Activated T-helper 17 cell treated with anti-CD3 and anti-CD28 coated beads, Interleukin-2, amount 50 U/mL, for 72 hours (primary cell): ENCODE measurements around the gene AIPL1. TPM values are rescaled to one million over a fixed set of nuclear protein-coding genes. Genes with fewer than 3 reads are reported as not detected.
A peak's percentile ranks its signal among the peaks of the same experiment; 100 is the strongest.

Source experiments
- ATAC-seq: fragments of 150-1000 bp; cut with Tn5 transposase; replicated peaks from 2 replicates; pipeline ENCODE4 v1.10.0; 2021; ENCODE audit warnings: mild to moderate bottlenecking, moderate library complexity
- H3K27ac Mint-ChIP-seq: one replicate; pipeline ENCODE4 v1.8.0; 2022; ENCODE audit warnings: mixed read lengths
- H3K27me3 Mint-ChIP-seq: one replicate; pipeline ENCODE4 v1.8.0; 2022; ENCODE audit warnings: mixed read lengths
- H3K36me3 Mint-ChIP-seq: one replicate; pipeline ENCODE4 v1.8.0; 2022; ENCODE audit warnings: low read depth, mild to moderate bottlenecking, mixed read lengths
- H3K4me1 Mint-ChIP-seq: one replicate; pipeline ENCODE4 v1.8.0; 2022; ENCODE audit warnings: mixed read lengths
- H3K4me3 Mint-ChIP-seq: one replicate; pipeline ENCODE4 v1.8.0; 2022; ENCODE audit warnings: mild to moderate bottlenecking, mixed read lengths
- H3K9me3 Mint-ChIP-seq: one replicate; pipeline ENCODE4 v1.8.0; 2022; ENCODE audit warnings: mixed read lengths
- total RNA-seq, 2 donors: library from RNA; stranded (reverse); gene quantifications; one replicate each; pipeline ENCODE4 v1.2.3, GENCODE V29; 2022

Gene AIPL1
- total RNA-seq, 2 donors from 2014 or later = not detected

DNA sequence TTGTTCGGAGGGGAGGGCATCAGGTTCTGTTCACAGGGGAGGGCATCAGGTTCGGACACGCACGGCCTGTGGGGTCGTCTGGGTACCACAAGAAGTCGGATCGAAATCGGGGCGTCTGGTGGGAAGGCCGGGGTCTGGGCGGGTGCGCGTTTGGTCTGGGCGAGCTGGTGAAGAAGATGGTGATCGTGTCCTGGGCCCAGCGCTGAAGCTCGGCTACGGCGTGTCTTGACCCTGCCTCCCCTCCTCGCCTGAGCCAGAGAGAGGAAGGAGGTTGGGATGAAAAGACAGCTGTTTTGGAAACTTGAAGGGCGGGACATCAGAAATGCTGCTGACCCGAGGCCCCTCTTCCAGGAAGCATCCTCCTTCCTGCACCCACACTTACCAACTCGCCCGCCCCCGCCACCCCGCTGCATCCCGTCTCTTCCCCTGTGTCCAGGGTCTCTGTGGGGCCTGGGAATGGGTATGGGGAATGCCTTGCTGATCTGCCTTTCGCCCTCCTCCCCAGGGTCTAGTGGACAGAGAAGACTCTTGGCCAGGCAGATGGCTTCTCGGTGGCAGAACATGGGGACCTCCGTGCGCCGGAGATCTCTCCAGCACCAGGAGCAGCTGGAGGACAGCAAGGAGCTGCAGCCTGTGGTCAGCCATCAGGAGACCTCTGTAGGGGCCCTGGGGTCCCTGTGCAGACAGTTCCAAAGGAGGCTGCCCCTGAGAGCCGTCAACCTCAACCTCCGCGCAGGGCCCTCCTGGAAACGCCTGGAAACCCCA lies 9.8 kb upstream of the AIPL1 start:
- H3K9me3 Mint-ChIP-seq = no peaks in the 10 kb centered on the region
- peaks cover 14% of the 10 kb centered on the region for H3K4me1 Mint-ChIP-seq
- H3K27me3 Mint-ChIP-seq = peaks cover under 1% of the 10 kb centered on the region
- no peaks in the 10 kb centered on the region for H3K36me3 Mint-ChIP-seq
- ATAC-seq = no peak
- peak overlapping the region; percentile 82 for H3K27ac Mint-ChIP-seq
- peak overlapping the region; percentile 89 for H3K4me3 Mint-ChIP-seq

- Mint-ChIP-seq H3K36me3 (no peaks in the 10 kb centered on the region), H3K27me3 (peaks cover 9% of the 10 kb centered on the region), H3K4me1 (peaks cover 14% of the 10 kb centered on the region), H3K27ac (peak within 1 kb of the TSS; percentile 82), H3K9me3 (no peaks in the 10 kb centered on the region), H3K4me3 (peak within 1 kb of the TSS; percentile 89)
- ATAC-seq = peak; percentile 98
Observed at GRCh38 chr17:6443692-6444570, 9.0 kb upstream of the AIPL1 start, which contains the start of gene PIMREG. TSS of gene PIMREG (plus strand) at chr17:6444455. CDS start at chr17:6445111, 656 bp downstream.

GRCh38 chr17:6442775-6443174 lies 7.9 kb upstream of the AIPL1 start:
- no peak overlapping the region for H3K27ac Mint-ChIP-seq
- H3K4me1 Mint-ChIP-seq = peaks cover 14% of the 10 kb centered on the region
- H3K9me3 Mint-ChIP-seq = no peaks in the 10 kb centered on the region
- no peaks in the 10 kb centered on the region for H3K36me3 Mint-ChIP-seq
- ATAC-seq = no peak
- peaks cover 10% of the 10 kb centered on the region for H3K27me3 Mint-ChIP-seq
- H3K4me3 Mint-ChIP-seq = peak overlapping the region; percentile 89

DNA sequence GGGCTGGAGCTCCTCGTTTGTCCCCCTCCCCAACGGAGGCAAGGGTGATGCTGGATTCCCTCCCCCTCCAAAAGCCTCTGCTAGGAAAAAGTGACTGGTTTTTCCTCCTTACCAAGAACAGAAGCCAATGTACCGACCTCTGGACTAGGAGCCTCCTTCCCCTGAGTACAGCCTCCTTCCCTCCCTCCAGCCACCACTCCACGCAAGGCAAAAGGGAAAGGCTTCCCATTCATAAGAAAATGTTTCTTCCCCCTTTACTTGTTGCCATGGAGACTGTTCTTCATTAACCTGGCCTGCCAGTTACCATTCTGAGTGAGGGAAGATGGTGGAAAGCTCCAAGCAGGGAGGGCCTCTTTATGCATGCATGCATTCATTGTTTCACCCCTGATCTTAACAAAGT lies 5.0 kb upstream of the AIPL1 start:
- Mint-ChIP-seq H3K36me3 (no peaks in the 10 kb centered on the region), H3K4me1 (peaks cover 14% of the 10 kb centered on the region), H3K4me3 (no peak overlapping the region), H3K27ac (no peak overlapping the region), H3K27me3 (peaks cover 25% of the 10 kb centered on the region), H3K9me3 (no peaks in the 10 kb centered on the region)
- no peak for ATAC-seq

- Mint-ChIP-seq H3K27ac (no peak overlapping the region), H3K27me3 (peaks cover 25% of the 10 kb centered on the region), H3K4me1 (no peaks in the 10 kb centered on the region), H3K9me3 (no peaks in the 10 kb centered on the region), H3K36me3 (no peaks in the 10 kb centered on the region), H3K4me3 (no peak overlapping the region)
- no peak for ATAC-seq
Observed at GRCh38 chr17:6437956-6438355, 3.0 kb upstream of the AIPL1 start.

DNA sequence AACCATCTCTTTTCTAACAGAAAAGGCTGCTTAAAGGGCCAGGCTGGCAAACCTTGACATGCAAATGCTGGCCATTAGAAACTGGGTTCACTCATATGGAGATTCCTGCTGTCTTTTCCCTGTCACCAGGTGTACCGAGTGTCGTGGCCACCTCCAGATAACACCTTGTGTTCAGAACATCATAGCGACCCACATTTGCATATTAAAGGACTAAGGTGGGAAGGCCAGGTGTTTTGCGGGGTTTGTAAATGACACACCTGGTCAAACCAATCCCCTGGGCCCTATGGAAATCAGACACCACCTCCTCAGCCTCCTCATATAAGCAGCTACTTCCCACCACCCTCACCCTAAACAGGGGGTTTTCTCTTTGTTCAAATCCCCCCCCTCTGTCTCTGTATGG lies 2.5 kb upstream of the AIPL1 start:
- Mint-ChIP-seq H3K36me3 (no peaks in the 10 kb centered on the region), H3K9me3 (no peaks in the 10 kb centered on the region), H3K4me1 (no peaks in the 10 kb centered on the region), H3K27me3 (peaks cover 25% of the 10 kb centered on the region), H3K4me3 (no peak overlapping the region), H3K27ac (no peak overlapping the region)
- no peak for ATAC-seq

DNA sequence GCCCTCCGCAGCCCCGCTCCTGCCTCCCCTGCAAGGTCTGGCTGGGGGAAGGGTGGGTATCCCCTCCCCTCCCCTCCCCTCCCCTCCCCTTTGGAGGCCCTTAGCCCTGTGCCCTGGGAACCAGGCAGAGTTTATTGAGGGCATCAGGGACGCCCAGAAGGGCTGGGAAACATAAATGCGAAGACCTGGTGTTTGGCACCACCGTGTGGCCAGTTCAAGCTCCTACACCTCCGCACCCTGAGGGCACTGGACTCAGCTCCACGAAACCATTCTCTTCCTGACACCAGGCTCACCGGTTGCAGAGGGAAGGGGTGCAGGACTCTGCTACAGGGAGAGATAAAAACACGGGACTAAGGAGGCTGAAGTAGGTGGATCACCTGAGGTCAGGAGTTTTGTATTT lies 1.0 kb upstream of the AIPL1 start:
- H3K36me3 Mint-ChIP-seq = no peaks in the 10 kb centered on the region
- ATAC-seq = peak; percentile 82
- H3K4me1 Mint-ChIP-seq = no peaks in the 10 kb centered on the region
- H3K27me3 Mint-ChIP-seq = peaks cover 25% of the 10 kb centered on the region
- peaks cover 6% of the 10 kb centered on the region for H3K9me3 Mint-ChIP-seq
- H3K27ac Mint-ChIP-seq = no peak overlapping the region
- H3K4me3 Mint-ChIP-seq = no peak overlapping the region

DNA sequence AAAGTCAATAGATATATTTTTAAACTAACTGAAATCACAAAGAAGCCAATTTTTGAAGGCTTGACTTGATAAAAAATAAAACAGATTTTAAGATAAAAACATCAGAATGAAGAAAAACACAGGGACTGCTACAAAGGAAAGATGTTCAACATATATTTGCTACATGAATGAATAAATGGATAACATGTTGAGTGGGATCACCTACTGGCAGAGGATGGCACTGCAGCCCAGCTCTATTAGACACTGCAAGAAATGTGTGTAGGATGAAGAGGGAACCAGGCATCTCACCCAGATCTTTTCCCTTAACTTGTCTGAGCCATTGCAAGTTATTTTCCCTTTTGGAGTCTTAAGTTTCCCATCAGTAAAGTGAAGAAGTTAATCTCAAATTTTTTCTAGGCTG lies 4.2 kb downstream of the AIPL1 start:
- Mint-ChIP-seq H3K4me3 (no peak overlapping the region), H3K4me1 (peaks cover 9% of the 10 kb centered on the region), H3K27me3 (peaks cover 7% of the 10 kb centered on the region), H3K36me3 (no peaks in the 10 kb centered on the region), H3K27ac (no peak overlapping the region), H3K9me3 (peaks cover 11% of the 10 kb centered on the region)
- ATAC-seq = no peak

DNA sequence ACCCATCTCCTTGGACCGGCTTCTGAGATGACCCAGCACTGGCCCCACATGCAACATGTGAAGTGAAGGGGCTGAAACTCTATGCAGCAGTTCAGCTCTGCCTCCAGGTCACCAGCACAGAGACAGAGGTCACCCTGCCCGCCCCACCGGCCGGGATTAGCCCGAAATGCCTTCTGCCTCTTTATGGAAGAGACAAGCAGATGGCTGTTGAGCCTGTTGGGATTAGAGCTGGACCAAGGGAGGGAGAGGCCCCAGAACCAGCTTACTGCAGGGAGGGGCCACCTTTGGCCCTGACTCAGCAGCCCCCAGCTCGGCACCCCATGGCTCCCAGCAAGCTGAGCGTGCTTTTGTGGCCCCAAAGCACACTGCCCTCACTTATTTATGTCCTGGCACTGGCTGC lies 5.7 kb downstream of the AIPL1 start:
- peaks cover 11% of the 10 kb centered on the region for H3K9me3 Mint-ChIP-seq
- peaks cover 9% of the 10 kb centered on the region for H3K4me1 Mint-ChIP-seq
- no peak for ATAC-seq
- H3K27ac Mint-ChIP-seq = no peak overlapping the region
- peaks cover 7% of the 10 kb centered on the region for H3K27me3 Mint-ChIP-seq
- H3K4me3 Mint-ChIP-seq = no peak overlapping the region
- no peaks in the 10 kb centered on the region for H3K36me3 Mint-ChIP-seq

DNA sequence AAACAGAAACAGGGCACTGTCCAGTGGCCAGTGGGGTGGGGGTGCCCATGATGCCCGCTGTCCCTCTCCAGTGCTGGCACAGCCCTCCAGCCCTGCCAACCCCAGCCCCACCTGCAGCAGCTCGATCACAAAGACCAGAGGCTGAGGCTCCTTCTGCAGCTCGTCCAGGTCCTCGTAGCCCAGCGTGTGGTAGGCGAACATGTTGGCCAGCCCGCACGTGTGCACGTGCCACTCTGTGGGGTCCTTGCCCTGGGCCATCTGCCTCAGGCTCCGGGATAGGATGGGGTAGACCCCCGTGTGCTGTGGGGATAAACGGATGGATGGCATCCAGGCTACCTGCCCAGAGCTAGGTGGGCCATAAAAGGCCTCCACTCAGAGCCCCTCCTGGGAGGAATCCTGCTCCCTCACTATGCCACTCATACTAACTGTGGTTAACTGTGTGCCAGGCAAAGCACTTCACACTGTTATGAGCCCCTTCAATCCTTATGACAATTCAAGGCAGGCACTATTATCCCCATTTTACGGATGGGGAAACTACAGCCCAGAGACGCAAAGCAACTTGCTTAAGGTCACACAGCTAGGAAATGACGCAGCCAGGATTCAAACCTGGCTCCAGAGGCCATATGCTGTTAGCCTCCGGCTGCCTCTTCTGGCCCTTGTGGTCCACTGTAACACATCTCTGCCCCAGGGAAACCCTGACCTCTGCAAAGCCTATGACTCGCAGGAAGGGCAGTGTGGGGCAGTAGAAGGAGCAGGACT lies 6.5 kb downstream of the AIPL1 start:
- peaks cover 11% of the 10 kb centered on the region for H3K9me3 Mint-ChIP-seq
- H3K36me3 Mint-ChIP-seq = no peaks in the 10 kb centered on the region
- ATAC-seq = no peak
- H3K27me3 Mint-ChIP-seq = peaks cover 7% of the 10 kb centered on the region
- peaks cover 9% of the 10 kb centered on the region for H3K4me1 Mint-ChIP-seq
- H3K4me3 Mint-ChIP-seq = peak overlapping the region; percentile 34
- H3K27ac Mint-ChIP-seq = no peak overlapping the region

DNA sequence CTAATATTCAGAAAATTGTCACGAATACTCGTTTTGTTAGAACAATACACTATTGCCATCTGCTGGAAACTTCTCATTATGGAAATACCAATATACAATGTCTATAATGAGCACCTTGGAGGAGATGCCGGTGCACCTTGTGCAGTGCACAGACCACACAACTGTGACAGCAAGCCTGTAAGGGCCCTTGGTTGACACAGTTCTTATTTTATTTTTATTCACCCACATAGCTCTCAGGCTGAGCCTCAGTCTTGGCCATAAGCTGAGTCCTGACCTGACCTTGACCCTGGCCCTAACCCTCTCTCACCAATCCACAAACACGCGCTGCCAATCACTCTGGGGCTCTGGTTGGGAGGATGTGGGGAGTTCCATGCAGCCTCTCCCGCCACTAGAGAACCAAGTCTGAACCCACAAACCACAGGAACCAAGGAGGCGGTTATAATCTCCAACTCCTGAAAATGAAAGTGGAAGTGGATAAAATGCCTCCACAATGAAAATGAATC lies 7.6 kb downstream of the AIPL1 start:
- H3K36me3 Mint-ChIP-seq = no peaks in the 10 kb centered on the region
- H3K27me3 Mint-ChIP-seq = peaks cover 12% of the 10 kb centered on the region
- ATAC-seq = peak; percentile 86
- peaks cover 9% of the 10 kb centered on the region for H3K4me1 Mint-ChIP-seq
- H3K9me3 Mint-ChIP-seq = peaks cover 11% of the 10 kb centered on the region
- peak overlapping the region; percentile 34 for H3K4me3 Mint-ChIP-seq
- H3K27ac Mint-ChIP-seq = peak overlapping the region; percentile 72

DNA sequence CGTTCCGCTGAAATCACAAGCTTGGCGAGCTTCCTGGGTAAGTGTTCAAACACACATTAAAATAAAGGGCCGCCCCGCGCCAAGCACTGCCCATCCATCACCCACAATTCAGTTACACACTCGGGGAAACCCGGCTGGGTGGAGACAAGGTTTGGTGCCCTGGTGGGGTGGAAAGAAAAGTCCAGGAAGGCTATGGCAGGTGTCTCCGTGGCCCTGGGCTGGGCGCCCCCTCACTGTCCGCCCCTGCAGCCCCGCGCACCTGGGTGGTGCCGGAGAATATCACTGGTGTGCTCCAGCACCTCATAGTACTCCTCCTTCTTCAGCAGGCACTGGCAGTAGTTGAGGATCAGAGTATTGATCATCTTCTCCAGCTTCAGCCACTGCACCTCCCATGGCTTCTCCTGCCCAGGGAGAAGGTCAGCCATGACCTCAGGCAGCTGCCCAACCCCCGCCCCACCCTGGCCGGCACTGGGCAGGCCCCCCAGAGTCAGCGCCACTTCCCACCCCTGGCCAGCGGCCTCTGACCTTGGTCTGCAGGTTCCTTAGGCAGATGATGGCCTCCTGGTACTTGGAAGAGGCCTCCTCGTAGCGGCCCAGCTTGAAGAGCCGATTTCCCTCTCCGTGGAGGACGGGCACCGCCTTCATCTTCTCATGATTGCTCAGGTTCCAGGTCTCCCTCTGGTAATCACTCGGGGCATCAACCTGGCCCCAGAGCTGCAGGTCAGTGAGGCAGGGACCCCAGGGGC lies 8.4 kb downstream of the AIPL1 start:
- Mint-ChIP-seq H3K4me1 (peaks cover 9% of the 10 kb centered on the region), H3K9me3 (peaks cover 8% of the 10 kb centered on the region), H3K27me3 (peaks cover 12% of the 10 kb centered on the region), H3K27ac (no peak overlapping the region), H3K36me3 (no peaks in the 10 kb centered on the region), H3K4me3 (no peak overlapping the region)
- no peak for ATAC-seq

GRCh38 chr17:6425407-6425806 lies 9.5 kb downstream of the AIPL1 start:
- Mint-ChIP-seq H3K4me1 (peaks cover 9% of the 10 kb centered on the region), H3K9me3 (peaks cover 5% of the 10 kb centered on the region), H3K27ac (no peak overlapping the region), H3K36me3 (no peaks in the 10 kb centered on the region), H3K4me3 (no peak overlapping the region), H3K27me3 (peaks cover 13% of the 10 kb centered on the region)
- ATAC-seq = no peak

GRCh38 chr17:6423931-6424330 lies 11.0 kb downstream of the AIPL1 start:
- H3K36me3 Mint-ChIP-seq = no peaks in the 10 kb centered on the region
- H3K4me3 Mint-ChIP-seq = no peak overlapping the region
- peaks cover 13% of the 10 kb centered on the region for H3K27me3 Mint-ChIP-seq

More at GRCh38 chr17:6423931-6424330, 11.0 kb downstream of the AIPL1 start:
- ATAC-seq = no peak
- peaks cover 9% of the 10 kb centered on the region for H3K4me1 Mint-ChIP-seq
- no peak overlapping the region for H3K27ac Mint-ChIP-seq
- no peaks in the 10 kb centered on the region for H3K9me3 Mint-ChIP-seq
